Renal cortex interstitium (tissue), 3 donors: Measurements from ENCODE around the gene IFNA6. TPM values are rescaled to one million over a fixed set of nuclear protein-coding genes. Genes with fewer than 3 reads are reported as not detected.

Source experiments
- polyA plus RNA-seq, 3 donors: library from polyadenylated mRNA; unstranded; fragments of 120-200 nt; gene quantifications; one replicate each; pipeline ENCODE4 v1.2.1, GENCODE V29; 2013; ENCODE audit not compliant: insufficient read length in 3 of 3

Gene IFNA6
- polyA plus RNA-seq, 3 donors, result not detected

Other genes starting within 250 kb of the IFNA6 start
- gene IFNW1, start 209.1 kb downstream of the IFNA6 start, polyA plus RNA-seq, result not detected
- gene IFNA21, start 184.2 kb downstream of the IFNA6 start, polyA plus RNA-seq, result not detected
- not detected for gene IFNA4, start 163.3 kb downstream of the IFNA6 start, polyA plus RNA-seq
- gene IFNA7, start 148.7 kb downstream of the IFNA6 start, polyA plus RNA-seq, result not detected
- gene IFNA10, start 143.7 kb downstream of the IFNA6 start, polyA plus RNA-seq, result not detected
- not detected for gene IFNA16, start 133.6 kb downstream of the IFNA6 start, polyA plus RNA-seq
- not detected for gene IFNA17, start 122.7 kb downstream of the IFNA6 start, polyA plus RNA-seq
- gene IFNA14, start 110.9 kb downstream of the IFNA6 start, polyA plus RNA-seq, result not detected
- not detected for gene IFNA5, start 45.6 kb downstream of the IFNA6 start, polyA plus RNA-seq
- 10 to 100 TPM; 43.6 to 53.2 (median 48.8) TPM for gene KLHL9, start 15.5 kb downstream of the IFNA6 start, polyA plus RNA-seq
- gene IFNA13, start 17.2 kb upstream of the IFNA6 start, polyA plus RNA-seq, result not detected
- gene IFNA2, start 34.5 kb upstream of the IFNA6 start, polyA plus RNA-seq, result not detected
- gene IFNA8, start 58.2 kb upstream of the IFNA6 start, polyA plus RNA-seq, result not detected
- not detected for gene IFNA1, start 89.6 kb upstream of the IFNA6 start, polyA plus RNA-seq
- gene IFNE, start 131.4 kb upstream of the IFNA6 start, polyA plus RNA-seq, result under 1 TPM in 2 of 3 donors, not detected in 1; 0.13 to 0.17 TPM